ENCODE data around the gene POU5F1.

DNA sequence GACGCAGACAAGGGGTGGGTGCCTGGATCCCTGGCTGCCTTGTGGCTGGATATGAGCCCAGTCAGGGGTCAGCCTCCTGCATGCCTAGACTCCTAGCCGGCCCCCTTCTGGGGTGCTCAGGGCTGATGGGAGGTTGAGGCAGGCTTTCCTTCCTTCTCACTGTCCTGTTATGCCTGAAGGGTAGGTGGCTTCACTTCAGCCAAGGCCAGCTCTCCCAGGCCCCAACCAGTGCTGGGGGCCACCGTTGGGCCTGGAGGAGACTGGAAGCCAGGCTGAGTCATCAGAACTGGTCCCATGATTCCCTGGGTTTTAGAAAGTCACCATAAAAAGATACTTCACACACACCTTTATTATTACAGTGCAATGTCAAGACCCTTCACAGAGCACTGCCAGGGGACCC lies 2.9 kb upstream of the POU5F1 start:
- no peak for TF ChIP-seq POLR2A (IDR thresholded peaks at IDR 0.05)
- TF ChIP-seq, protein P1, sequence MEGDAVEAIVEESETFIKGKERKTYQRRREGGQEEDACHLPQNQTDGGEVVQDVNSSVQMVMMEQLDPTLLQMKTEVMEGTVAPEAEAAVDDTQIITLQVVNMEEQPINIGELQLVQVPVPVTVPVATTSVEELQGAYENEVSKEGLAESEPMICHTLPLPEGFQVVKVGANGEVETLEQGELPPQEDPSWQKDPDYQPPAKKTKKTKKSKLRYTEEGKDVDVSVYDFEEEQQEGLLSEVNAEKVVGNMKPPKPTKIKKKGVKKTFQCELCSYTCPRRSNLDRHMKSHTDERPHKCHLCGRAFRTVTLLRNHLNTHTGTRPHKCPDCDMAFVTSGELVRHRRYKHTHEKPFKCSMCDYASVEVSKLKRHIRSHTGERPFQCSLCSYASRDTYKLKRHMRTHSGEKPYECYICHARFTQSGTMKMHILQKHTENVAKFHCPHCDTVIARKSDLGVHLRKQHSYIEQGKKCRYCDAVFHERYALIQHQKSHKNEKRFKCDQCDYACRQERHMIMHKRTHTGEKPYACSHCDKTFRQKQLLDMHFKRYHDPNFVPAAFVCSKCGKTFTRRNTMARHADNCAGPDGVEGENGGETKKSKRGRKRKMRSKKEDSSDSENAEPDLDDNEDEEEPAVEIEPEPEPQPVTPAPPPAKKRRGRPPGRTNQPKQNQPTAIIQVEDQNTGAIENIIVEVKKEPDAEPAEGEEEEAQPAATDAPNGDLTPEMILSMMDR (IDR thresholded peaks at IDR 0.05), result no peak

Measured in uterus (tissue), 2 donors.